CD14-positive monocyte (primary cell): ENCODE measurements around the gene MACC1. TPM values are rescaled to one million over a fixed set of nuclear protein-coding genes. Genes with fewer than 3 reads are reported as not detected.

ENCODE experiments used
- DNase-seq, 3 donors: peaks; one replicate each; pipeline ENCODE4 v3.0.0-alpha.2; 2011 to 2022
- H2AFZ ChIP-seq: 2 replicates; pipeline ENCODE4 v1.6.0; 2012; ENCODE audit warnings: mild to moderate bottlenecking, low read depth, low read length, inconsistent platforms; ENCODE audit not compliant: insufficient read depth, poor library complexity, severe bottlenecking
- H3K27ac ChIP-seq, 2 donors: 1 replicate in 1 of 2; 2 replicates in 1 of 2; pipeline ENCODE4 v1.5.1; 2012 to 2013; ENCODE audit warnings: low read length in 2 of 2, control low read depth in 1 of 2, inconsistent platforms in 1 of 2, low read depth in 1 of 2, mild to moderate bottlenecking in 1 of 2
- H3K27me3 ChIP-seq, 2 donors: one replicate each; pipeline versions ENCODE4 v1.6.0 to v1.6.1; 2011 to 2013; ENCODE audit warnings: low read length in 2 of 2; ENCODE audit not compliant: control insufficient read depth in 2 of 2, insufficient read depth in 2 of 2
- H3K36me3 ChIP-seq, 2 donors: replicated peaks in 1 of 2; 1 replicate in 1 of 2; 2 replicates in 1 of 2; pipeline versions ENCODE4 v1.5.1 to v1.6.1; 2012 to 2013; ENCODE audit warnings: low read length in 2 of 2, control low read depth in 1 of 2, inconsistent platforms in 1 of 2, mild to moderate bottlenecking in 1 of 2; ENCODE audit not compliant: insufficient read depth in 2 of 2, control insufficient read depth in 1 of 2
- H3K4me1 ChIP-seq, 2 donors: 1 replicate in 1 of 2; 2 replicates in 1 of 2; pipeline versions ENCODE4 v1.5.1 to v1.6.1; 2012 to 2013; ENCODE audit warnings: low read length in 2 of 2, control low read depth in 1 of 2, inconsistent platforms in 1 of 2, mild to moderate bottlenecking in 1 of 2, moderate library complexity in 1 of 2; ENCODE audit not compliant: insufficient read depth in 2 of 2, control insufficient read depth in 1 of 2
- H3K4me2 ChIP-seq: replicated peaks from 2 replicates; pipeline ENCODE3; 2012; ENCODE audit warnings: low read length, moderate library complexity, mild to moderate bottlenecking; ENCODE audit not compliant: poor library complexity, severe bottlenecking; ENCODE audit errors: extremely low read depth
- H3K4me3 ChIP-seq, 3 experiments: fragments of 200-600 bp in 1 of 3; sonication (generic) in 1 of 3; replicated peaks in 1 of 3; 1 replicate in 2 of 3; 2 replicates in 1 of 3; pipeline ENCODE4 v1.5.1; 2011 to 2013; ENCODE audit warnings: low read length in 3 of 3, mild to moderate bottlenecking in 3 of 3, control low read depth in 2 of 3, low read depth in 2 of 3, inconsistent platforms in 1 of 3, moderate library complexity in 1 of 3
- H3K79me2 ChIP-seq: 2 replicates; pipeline ENCODE4 v1.6.0; 2012; ENCODE audit warnings: mild to moderate bottlenecking, control low read depth, inconsistent platforms, low read length, moderate library complexity; ENCODE audit not compliant: insufficient read depth
- H3K9ac ChIP-seq: 2 replicates; pipeline ENCODE4 v1.6.0; 2017; ENCODE audit warnings: low read length, mild to moderate bottlenecking; ENCODE audit not compliant: insufficient read depth, poor library complexity, severe bottlenecking
- H3K9me3 ChIP-seq, 2 donors: replicated peaks in 1 of 2; 1 replicate in 1 of 2; 2 replicates in 1 of 2; pipeline versions ENCODE4 v1.5.1 to v1.6.1; 2012 to 2013; ENCODE audit warnings: low read length in 2 of 2, control low read depth in 1 of 2; ENCODE audit not compliant: control insufficient read depth in 1 of 2, insufficient read depth in 1 of 2
- H4K20me1 ChIP-seq: 2 replicates; pipeline ENCODE4 v1.6.0; 2012; ENCODE audit warnings: mild to moderate bottlenecking, low read length, control low read depth, moderate library complexity; ENCODE audit not compliant: insufficient read depth
- H3K27ac Mint-ChIP-seq, 7 donors: one replicate each; pipeline ENCODE4 v1.8.0; 2020; ENCODE audit warnings: mild to moderate bottlenecking in 7 of 7, mixed read lengths in 7 of 7, moderate library complexity in 6 of 7, inconsistent platforms in 2 of 7
- H3K27me3 Mint-ChIP-seq, 3 donors: one replicate each; pipeline ENCODE4 v1.8.0; 2021 to 2022; ENCODE audit warnings: low read depth in 3 of 3, mild to moderate bottlenecking in 3 of 3, mixed read lengths in 3 of 3, moderate library complexity in 3 of 3, inconsistent platforms in 1 of 3
- H3K36me3 Mint-ChIP-seq, 2 donors: one replicate each; pipeline ENCODE4 v1.8.0; 2020; ENCODE audit warnings: mixed read lengths in 2 of 2, inconsistent platforms in 1 of 2, mild to moderate bottlenecking in 1 of 2
- H3K4me1 Mint-ChIP-seq: one replicate; pipeline ENCODE4 v1.8.0; 2020; ENCODE audit warnings: mild to moderate bottlenecking, mixed read lengths
- H3K4me3 Mint-ChIP-seq, 2 donors: one replicate each; pipeline ENCODE4 v1.8.0; 2020; ENCODE audit warnings: mild to moderate bottlenecking in 2 of 2, mixed read lengths in 2 of 2, moderate library complexity in 1 of 2
- H3K9me3 Mint-ChIP-seq, 7 donors: one replicate each; pipeline ENCODE4 v1.8.0; 2020 to 2022; ENCODE audit warnings: mixed read lengths in 7 of 7, mild to moderate bottlenecking in 6 of 7, moderate library complexity in 6 of 7, inconsistent platforms in 2 of 7
- WGBS: methylation state at CpG from one replicate; pipeline ENCODE4 v1.1.5; 2013; ENCODE audit warnings: missing lambda C conversion rate; ENCODE audit not compliant: insufficient coverage; 5-methylcytosine and 5-hydroxymethylcytosine counted together
- intact Hi-C, 2 donors: fragments of 100-400 bp; cut with micrococcal nuclease; formaldehyde crosslinking; loops; one replicate each; pipeline versions ENCODE4 v1.15.0 to v1.15.1; 2023
- polyA plus RNA-seq, 3 donors: library from polyadenylated mRNA; depleted of rRNA in 1 of 3; unstranded in 2 of 3; stranded (reverse) in 1 of 3; fragments of 300-500 nt in 2 of 3; fragments of >200 nt in 1 of 3; fragmentation: Illumina TruSeq in 2 of 3; gene quantifications; 1 replicate in 2 of 3; 2 replicates in 1 of 3; pipeline ENCODE4 v1.2.3, GENCODE V29; 2012 to 2021
- TF ChIP-seq, protein P1 (sequence below): fragments of 200-600 bp; IDR thresholded peaks from one replicate; pipeline ENCODE4 v1.8.0; 2022; ENCODE audit warnings: antibody characterized with exemption, mild to moderate bottlenecking

The MACC1 gene
- polyA plus RNA-seq, 3 donors = not detected

DNA sequence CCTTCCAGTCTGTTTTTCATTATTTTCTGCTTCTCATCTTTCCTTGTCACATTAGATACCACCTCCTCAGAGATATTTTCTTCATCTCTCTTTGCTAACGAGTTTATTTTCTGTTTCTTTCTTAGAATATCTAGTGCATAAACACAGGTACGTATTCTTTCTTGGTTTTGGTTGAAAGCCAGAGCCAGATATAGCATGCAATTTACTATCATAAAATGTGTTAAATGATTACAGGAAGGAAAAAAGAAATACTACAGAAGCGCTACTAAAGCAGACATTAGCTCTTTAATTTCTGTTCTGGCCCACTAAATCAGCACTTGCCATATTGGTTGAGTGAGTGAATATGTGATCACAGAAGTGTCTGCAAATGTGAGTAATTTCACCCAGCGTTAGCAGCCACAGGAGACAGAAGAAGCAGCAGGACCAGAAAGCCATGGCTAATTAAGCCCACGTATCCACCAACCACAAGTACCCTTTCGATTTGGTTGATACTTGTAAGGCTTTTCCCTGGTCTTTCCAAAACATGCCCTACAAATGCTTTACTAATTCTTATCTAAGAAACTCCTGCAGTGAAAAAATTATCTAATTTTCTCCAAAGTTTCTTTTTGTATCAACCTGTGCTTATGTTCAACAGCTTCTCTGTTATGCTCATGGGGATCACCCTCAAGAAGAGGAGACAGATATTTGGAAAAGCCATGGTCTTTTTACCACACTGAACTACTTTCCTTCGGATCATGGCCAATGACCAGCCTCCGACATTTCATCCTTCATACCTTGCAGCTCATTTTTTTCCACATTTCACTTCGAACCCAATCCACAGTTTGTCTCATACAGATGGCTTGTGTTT is 23.1 kb upstream of the MACC1 start:
- TF ChIP-seq, protein P1, sequence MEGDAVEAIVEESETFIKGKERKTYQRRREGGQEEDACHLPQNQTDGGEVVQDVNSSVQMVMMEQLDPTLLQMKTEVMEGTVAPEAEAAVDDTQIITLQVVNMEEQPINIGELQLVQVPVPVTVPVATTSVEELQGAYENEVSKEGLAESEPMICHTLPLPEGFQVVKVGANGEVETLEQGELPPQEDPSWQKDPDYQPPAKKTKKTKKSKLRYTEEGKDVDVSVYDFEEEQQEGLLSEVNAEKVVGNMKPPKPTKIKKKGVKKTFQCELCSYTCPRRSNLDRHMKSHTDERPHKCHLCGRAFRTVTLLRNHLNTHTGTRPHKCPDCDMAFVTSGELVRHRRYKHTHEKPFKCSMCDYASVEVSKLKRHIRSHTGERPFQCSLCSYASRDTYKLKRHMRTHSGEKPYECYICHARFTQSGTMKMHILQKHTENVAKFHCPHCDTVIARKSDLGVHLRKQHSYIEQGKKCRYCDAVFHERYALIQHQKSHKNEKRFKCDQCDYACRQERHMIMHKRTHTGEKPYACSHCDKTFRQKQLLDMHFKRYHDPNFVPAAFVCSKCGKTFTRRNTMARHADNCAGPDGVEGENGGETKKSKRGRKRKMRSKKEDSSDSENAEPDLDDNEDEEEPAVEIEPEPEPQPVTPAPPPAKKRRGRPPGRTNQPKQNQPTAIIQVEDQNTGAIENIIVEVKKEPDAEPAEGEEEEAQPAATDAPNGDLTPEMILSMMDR = no peak
- Histone ChIP-seq H2AFZ (no peak overlapping the region), H3K9ac (no peak overlapping the region), H3K79me2 (no peaks in the 10 kb centered on the region), H3K27ac (no peak overlapping the region), H3K4me2 (no peak overlapping the region), H3K4me3 (no peak overlapping the region), H4K20me1 (no peaks in the 10 kb centered on the region), H3K27me3 (no peaks in the 10 kb centered on the region), H3K9me3 (no peaks in the 10 kb centered on the region), H3K4me1 (peaks cover 5 to 11% of the 10 kb centered on the region in 2 donors), H3K36me3 (no peaks in the 10 kb centered on the region)
- DNase-seq = no peak
- peak overlapping the region in 2 of 7 donors; percentile 9 to 15 for H3K27ac Mint-ChIP-seq
- peaks cover 0 to 1% (median 1%) of the 10 kb centered on the region in 3 donors for H3K27me3 Mint-ChIP-seq
- 95% methylated on average over 3 of the region's 9 CpGs for WGBS
- intact Hi-C loops = no loop called here
- H3K4me3 Mint-ChIP-seq = no peak overlapping the region
- no peaks in the 10 kb centered on the region for H3K36me3 Mint-ChIP-seq
- H3K4me1 Mint-ChIP-seq = peaks cover 12% of the 10 kb centered on the region
- H3K9me3 Mint-ChIP-seq = peaks cover 0 to 4% (median 2%) of the 10 kb centered on the region in 7 donors

DNA sequence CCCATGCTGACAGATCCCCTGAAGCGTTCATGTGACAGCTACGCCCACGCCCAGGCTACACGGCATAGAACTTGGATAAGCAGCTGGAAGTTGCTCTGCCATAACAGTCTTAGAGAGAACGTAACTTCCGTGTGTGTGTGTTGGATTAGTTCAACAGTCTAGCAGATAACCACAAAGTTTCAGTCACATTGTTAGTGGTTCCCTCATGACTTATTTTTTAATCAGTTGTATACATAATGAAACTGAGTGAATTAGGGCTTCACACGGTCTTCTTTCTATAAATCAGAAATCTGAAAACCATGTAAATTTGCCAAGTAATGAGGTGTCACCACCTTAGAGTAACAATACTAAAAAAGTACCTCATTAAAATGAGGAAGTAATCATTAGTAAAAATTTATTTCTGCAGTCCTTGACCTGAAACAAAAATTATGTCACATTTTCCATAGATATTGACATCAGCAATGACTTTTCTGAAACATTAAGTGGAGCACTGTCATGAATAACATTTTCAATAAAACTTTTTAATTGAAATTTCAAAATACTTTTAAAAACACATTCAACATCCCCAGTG is 21.7 kb upstream of the MACC1 start:
- H3K4me1 ChIP-seq = peaks cover 5 to 11% of the 10 kb centered on the region in 2 donors
- no peaks in the 10 kb centered on the region for H3K36me3 ChIP-seq
- no peak overlapping the region for H2AFZ ChIP-seq
- H3K27ac ChIP-seq = peak overlapping the region in 1 of 2 donors; percentile 52
- Mint-ChIP-seq H3K9me3 (peaks cover 0 to 4% (median 0%) of the 10 kb centered on the region in 7 donors), H3K36me3 (no peaks in the 10 kb centered on the region), H3K4me1 (peaks cover 10% of the 10 kb centered on the region), H3K27me3 (peaks cover 0 to 1% (median 1%) of the 10 kb centered on the region in 3 donors), H3K4me3 (no peak overlapping the region), H3K27ac (peak overlapping the region; percentile 30 to 90 (median 81))
- DNase-seq = peak; percentile 55 to 85 (median 64)
- H3K79me2 ChIP-seq = no peaks in the 10 kb centered on the region
- H3K27me3 ChIP-seq = no peaks in the 10 kb centered on the region
- H3K4me2 ChIP-seq = no peak overlapping the region
- no peak overlapping the region for H3K4me3 ChIP-seq
- TF ChIP-seq, protein P1 = no peak
- no peaks in the 10 kb centered on the region for H4K20me1 ChIP-seq
- H3K9ac ChIP-seq = no peak overlapping the region
- intact Hi-C loops = loop anchor here in 1 of 2 donors (5.0 kb wide), 1 partner anchor 63 kb away; no protein-coding TSS in a partner anchor
- 50% methylated on average over 3 of the region's 7 CpGs for WGBS
- H3K9me3 ChIP-seq = no peaks in the 10 kb centered on the region
